Thoracic aorta (tissue), 2 donors: ENCODE results near the gene PTPRG. TPM values are rescaled to one million over a fixed set of nuclear protein-coding genes. Genes with fewer than 3 reads are reported as not detected.

ENCODE experiments used
- ATAC-seq: fragments of 150-250 bp; one replicate; pipeline ENCODE4 v1.8.0; 2017; ENCODE audit warnings: low read depth; ENCODE audit not compliant: insufficient number of reproducible peaks, low FRiP score
- DNase-seq: peaks from one replicate; pipeline ENCODE4 v3.0.0-alpha.2; 2020; ENCODE audit warnings: low spot score
- H3K27ac ChIP-seq, 2 donors: fragments of 200-600 bp; sonication (generic); 1 replicate in 1 of 2; 2 replicates in 1 of 2; pipeline ENCODE4 v1.5.1; 2016; ENCODE audit warnings: mild to moderate bottlenecking in 2 of 2, moderate library complexity in 2 of 2
- H3K27me3 ChIP-seq: fragments of 200-600 bp; sonication (generic); replicated peaks from 2 replicates; pipeline ENCODE4 v1.6.0; 2016; ENCODE audit warnings: mild to moderate bottlenecking; ENCODE audit not compliant: insufficient read depth
- H3K36me3 ChIP-seq: fragments of 200-600 bp; sonication (generic); one replicate; pipeline ENCODE4 v1.5.1; 2016
- H3K4me1 ChIP-seq, 2 donors: fragments of 200-600 bp; sonication (generic); 1 replicate in 1 of 2; 2 replicates in 1 of 2; pipeline versions ENCODE4 v1.5.1 to v1.6.0; 2016; ENCODE audit warnings: low read depth in 2 of 2, mild to moderate bottlenecking in 1 of 2; ENCODE audit not compliant: control insufficient read depth in 1 of 2
- H3K4me3 ChIP-seq: fragments of 200-600 bp; sonication (generic); 2 replicates; pipeline ENCODE4 v1.5.1; 2016; ENCODE audit warnings: mild to moderate bottlenecking
- H3K9me3 ChIP-seq: fragments of 200-600 bp; sonication (generic); 2 replicates; pipeline ENCODE4 v1.5.1; 2016
- CTCF ChIP-seq: fragments of 200-600 bp; sonication (generic); IDR thresholded peaks from one replicate; pipeline ENCODE4 v1.5.1; 2019; ENCODE audit warnings: antibody characterized with exemption
- total RNA-seq, 2 donors: library from RNA; depleted of rRNA; stranded (reverse); fragments of >200 nt; gene quantifications; one replicate each; pipeline versions ENCODE4 v1.1.0 to v1.2.3, GENCODE V29; 2016

Gene PTPRG
- total RNA-seq, 2 donors from 2014 or later, result 154 to 208 TPM

- no peaks in the 10 kb centered on the region for H3K36me3 ChIP-seq
- TF ChIP-seq CTCF, result no peak
- no peak for ATAC-seq
Measured at GRCh38 chr3:62249855-62250543, 688.6 kb downstream of the PTPRG start.

GRCh38 chr3:62252438-62253157, 691.2 kb downstream of the PTPRG start:
- DNase-seq (no peak), ATAC-seq (no peak)
- H3K4me3 ChIP-seq, result no peak overlapping the region
- peaks cover 3 to 4% of the 10 kb centered on the region in 2 donors for H3K4me1 ChIP-seq
- no peaks in the 10 kb centered on the region for H3K27me3 ChIP-seq
- no peaks in the 10 kb centered on the region for H3K9me3 ChIP-seq
- H3K36me3 ChIP-seq, result no peaks in the 10 kb centered on the region
- TF ChIP-seq CTCF, result no peak
- no peak overlapping the region for H3K27ac ChIP-seq

More at GRCh38 chr3:62249855-62250543, 688.6 kb downstream of the PTPRG start:
- DNase-seq, result no peak
- Histone ChIP-seq H3K27me3 (no peaks in the 10 kb centered on the region), H3K27ac (no peak overlapping the region), H3K4me1 (peaks cover 3 to 8% of the 10 kb centered on the region in 2 donors), H3K9me3 (no peaks in the 10 kb centered on the region), H3K4me3 (no peak overlapping the region)

- H3K9me3 ChIP-seq, result no peaks in the 10 kb centered on the region
- peaks cover 2 to 4% of the 10 kb centered on the region in 2 donors for H3K4me1 ChIP-seq
- H3K36me3 ChIP-seq, result no peaks in the 10 kb centered on the region
- no peak overlapping the region for H3K27ac ChIP-seq
- H3K27me3 ChIP-seq, result no peaks in the 10 kb centered on the region
- TF ChIP-seq CTCF, result no peak
- no peak overlapping the region for H3K4me3 ChIP-seq
- no peak for ATAC-seq
- DNase-seq, result no peak
Measured at GRCh38 chr3:62253971-62254370, 692.6 kb downstream of the PTPRG start.

- no peak for TF ChIP-seq CTCF
- no peak for ATAC-seq
- no peak for DNase-seq
Measured at GRCh38 chr3:62255758-62256157, 694.4 kb downstream of the PTPRG start.

GRCh38 chr3:62259924-62260323, 698.6 kb downstream of the PTPRG start:
- Histone ChIP-seq H3K27ac (no peak overlapping the region), H3K9me3 (no peaks in the 10 kb centered on the region), H3K36me3 (peaks cover 13% of the 10 kb centered on the region), H3K4me1 (no peaks in the 10 kb centered on the region), H3K4me3 (no peak overlapping the region), H3K27me3 (no peaks in the 10 kb centered on the region)
- no peak for ATAC-seq
- DNase-seq, result no peak
- no peak for TF ChIP-seq CTCF

More at GRCh38 chr3:62255758-62256157, 694.4 kb downstream of the PTPRG start:
- H3K4me1 ChIP-seq, result no peaks in the 10 kb centered on the region
- H3K4me3 ChIP-seq, result no peak overlapping the region
- no peaks in the 10 kb centered on the region for H3K36me3 ChIP-seq
- no peaks in the 10 kb centered on the region for H3K27me3 ChIP-seq
- no peak overlapping the region for H3K27ac ChIP-seq
- H3K9me3 ChIP-seq, result no peaks in the 10 kb centered on the region
